ENCODE data around the gene GATAD2B. TPM values are rescaled to one million over a fixed set of nuclear protein-coding genes. Genes with fewer than 3 reads are reported as not detected.

Gene GATAD2B
- total and polyA plus RNA-seq, 2 donors (not counting 1 experiment from before 2014, with no cell fraction given) = 4.8 to 5.2 TPM

GRCh38 chr1:153968408-153968807 lies 45.6 kb upstream of the GATAD2B start:
- no peak overlapping the region for H3K27ac ChIP-seq (ENCODE audit: insufficient read depth, low read length)

DNA sequence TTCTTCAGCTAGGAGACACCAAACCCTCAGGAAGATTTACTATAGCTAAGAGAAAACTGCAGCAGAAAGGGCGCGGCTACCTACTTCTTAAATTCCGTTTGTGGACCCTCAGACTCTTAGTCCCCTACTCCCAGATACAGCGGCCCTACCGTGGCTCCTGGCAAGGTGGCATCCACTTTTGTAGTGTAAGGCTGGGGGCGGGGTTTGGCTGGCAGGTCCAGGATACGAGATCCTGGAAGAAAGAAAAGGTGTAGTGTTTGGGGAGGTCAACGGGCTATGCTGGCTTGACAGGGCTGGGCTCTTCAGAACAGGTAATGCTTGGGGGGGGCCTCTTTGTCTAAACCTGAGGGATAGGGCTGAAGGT lies 45.2 kb upstream of the GATAD2B start:
- Histone ChIP-seq H3K79me2 (ENCODE audit: control insufficient read depth, insufficient read depth, low read length) (peaks cover 1% of the 10 kb centered on the region), H3K27ac (ENCODE audit: insufficient read depth, low read length) (no peak overlapping the region), H3K36me3 (ENCODE audit: control insufficient read depth, insufficient read depth, low read length) (peaks cover 2% of the 10 kb centered on the region), H3K9me3 (ENCODE audit: control insufficient read depth, insufficient read depth, low read depth, low read length) (no peaks in the 10 kb centered on the region), H4K20me1 (ENCODE audit: control insufficient read depth, extremely low read depth, insufficient read depth, low read length) (no peaks in the 10 kb centered on the region), H2AFZ (ENCODE audit: low read length) (peak overlapping the region; percentile 92), H3K4me2 (ENCODE audit: extremely low read depth, insufficient read depth, low read length) (peak overlapping the region; percentile 99), H3K9ac (ENCODE audit: insufficient read depth, low read length) (no peak overlapping the region), H3K4me3 (replicated peaks in 1 of 4; ENCODE audit: control extremely low read depth in 1 of 4, insufficient read depth in 1 of 4, low read depth in 3 of 4, low read length in 4 of 4) (peak overlapping the region; percentile 62 to 90 (median 81)), H3K4me1 (ENCODE audit: control insufficient read depth, extremely low read depth, insufficient read depth, low read length) (peaks cover 9% of the 10 kb centered on the region), H3K27me3 (ENCODE audit: control insufficient read depth, insufficient read depth, low read length) (no peaks in the 10 kb centered on the region)
- TF ChIP-seq EZH2 (IDR thresholded peaks at IDR 0.05; ENCODE audit: low read length, missing control alignments) = no peak
- TF ChIP-seq, protein P1, sequence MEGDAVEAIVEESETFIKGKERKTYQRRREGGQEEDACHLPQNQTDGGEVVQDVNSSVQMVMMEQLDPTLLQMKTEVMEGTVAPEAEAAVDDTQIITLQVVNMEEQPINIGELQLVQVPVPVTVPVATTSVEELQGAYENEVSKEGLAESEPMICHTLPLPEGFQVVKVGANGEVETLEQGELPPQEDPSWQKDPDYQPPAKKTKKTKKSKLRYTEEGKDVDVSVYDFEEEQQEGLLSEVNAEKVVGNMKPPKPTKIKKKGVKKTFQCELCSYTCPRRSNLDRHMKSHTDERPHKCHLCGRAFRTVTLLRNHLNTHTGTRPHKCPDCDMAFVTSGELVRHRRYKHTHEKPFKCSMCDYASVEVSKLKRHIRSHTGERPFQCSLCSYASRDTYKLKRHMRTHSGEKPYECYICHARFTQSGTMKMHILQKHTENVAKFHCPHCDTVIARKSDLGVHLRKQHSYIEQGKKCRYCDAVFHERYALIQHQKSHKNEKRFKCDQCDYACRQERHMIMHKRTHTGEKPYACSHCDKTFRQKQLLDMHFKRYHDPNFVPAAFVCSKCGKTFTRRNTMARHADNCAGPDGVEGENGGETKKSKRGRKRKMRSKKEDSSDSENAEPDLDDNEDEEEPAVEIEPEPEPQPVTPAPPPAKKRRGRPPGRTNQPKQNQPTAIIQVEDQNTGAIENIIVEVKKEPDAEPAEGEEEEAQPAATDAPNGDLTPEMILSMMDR (conservative IDR thresholded peaks at IDR 0.05 in 1 of 2, IDR thresholded peaks at IDR 0.05 in 1 of 2; ENCODE audit: low read depth in 1 of 2, low read length in 2 of 2) = no peak
- DNase-seq (ENCODE audit: low read depth in 2 of 2) = no peak

More at GRCh38 chr1:153968408-153968807, 45.6 kb upstream of the GATAD2B start:
- H4K20me1 ChIP-seq (ENCODE audit: control insufficient read depth, extremely low read depth, insufficient read depth, low read length) = no peaks in the 10 kb centered on the region
- H3K9me3 ChIP-seq (ENCODE audit: control insufficient read depth, insufficient read depth, low read depth, low read length) = no peaks in the 10 kb centered on the region
- H3K9ac ChIP-seq (ENCODE audit: insufficient read depth, low read length) = no peak overlapping the region
- H3K4me1 ChIP-seq (ENCODE audit: control insufficient read depth, extremely low read depth, insufficient read depth, low read length) = peaks cover 9% of the 10 kb centered on the region
- peak overlapping the region; percentile 69 for H2AFZ ChIP-seq (ENCODE audit: low read length)
- peaks cover 2% of the 10 kb centered on the region for H3K36me3 ChIP-seq (ENCODE audit: control insufficient read depth, insufficient read depth, low read length)
- H3K4me3 ChIP-seq (replicated peaks in 1 of 4; ENCODE audit: control extremely low read depth in 1 of 4, insufficient read depth in 1 of 4, low read depth in 3 of 4, low read length in 4 of 4) = peak overlapping the region; percentile 62 to 90 (median 81)
- DNase-seq (ENCODE audit: low read depth in 2 of 2) = no peak
- H3K4me2 ChIP-seq (ENCODE audit: extremely low read depth, insufficient read depth, low read length) = peak overlapping the region; percentile 99
- no peaks in the 10 kb centered on the region for H3K79me2 ChIP-seq (ENCODE audit: control insufficient read depth, insufficient read depth, low read length)
- no peak for TF ChIP-seq EZH2 (IDR thresholded peaks at IDR 0.05; ENCODE audit: low read length, missing control alignments)
- TF ChIP-seq, protein P1 (conservative IDR thresholded peaks at IDR 0.05 in 1 of 2, IDR thresholded peaks at IDR 0.05 in 1 of 2; ENCODE audit: low read depth in 1 of 2, low read length in 2 of 2) = no peak
- no peaks in the 10 kb centered on the region for H3K27me3 ChIP-seq (ENCODE audit: control insufficient read depth, insufficient read depth, low read length)

- peaks cover 7% of the 10 kb centered on the region for H3K79me2 ChIP-seq (ENCODE audit: control insufficient read depth, insufficient read depth, low read length)
- DNase-seq (ENCODE audit: low read depth in 2 of 2) = peak; percentile 99 to 100
- H3K27ac ChIP-seq (ENCODE audit: insufficient read depth, low read length) = peak within 1 kb of the TSS; percentile 80
- TF ChIP-seq, protein P1 (conservative IDR thresholded peaks at IDR 0.05 in 1 of 2, IDR thresholded peaks at IDR 0.05 in 1 of 2; ENCODE audit: low read depth in 1 of 2, low read length in 2 of 2) = peak; percentile 29 to 55
- no peak for TF ChIP-seq EZH2 (IDR thresholded peaks at IDR 0.05; ENCODE audit: low read length, missing control alignments)
- no peaks in the 10 kb centered on the region for H3K27me3 ChIP-seq (ENCODE audit: control insufficient read depth, insufficient read depth, low read length)
- peak within 1 kb of the TSS; percentile 92 for H2AFZ ChIP-seq (ENCODE audit: low read length)
- H3K9ac ChIP-seq (ENCODE audit: insufficient read depth, low read length) = peak within 1 kb of the TSS; percentile 75
- peak within 1 kb of the TSS; percentile 99 for H3K4me2 ChIP-seq (ENCODE audit: extremely low read depth, insufficient read depth, low read length)
- no peaks in the 10 kb centered on the region for H3K36me3 ChIP-seq (ENCODE audit: control insufficient read depth, insufficient read depth, low read length)
- peak within 1 kb of the TSS; percentile 62 to 90 (median 81) for H3K4me3 ChIP-seq (replicated peaks in 1 of 4; ENCODE audit: control extremely low read depth in 1 of 4, insufficient read depth in 1 of 4, low read depth in 3 of 4, low read length in 4 of 4)
- H3K9me3 ChIP-seq (ENCODE audit: control insufficient read depth, insufficient read depth, low read depth, low read length) = no peaks in the 10 kb centered on the region
- peaks cover 13% of the 10 kb centered on the region for H3K4me1 ChIP-seq (ENCODE audit: control insufficient read depth, extremely low read depth, insufficient read depth, low read length)
- no peaks in the 10 kb centered on the region for H4K20me1 ChIP-seq (ENCODE audit: control insufficient read depth, extremely low read depth, insufficient read depth, low read length)
These were observed 44.6 kb upstream of the GATAD2B start, which contains the start of gene CREB3L4 for GRCh38 chr1:153967107-153967999. TSS of gene CREB3L4 (plus strand) at chr1:153967902. CDS start at chr1:153968526, 624 bp downstream.

Data from fibroblast of lung (primary cell).